PC-3 (cell line): Measurements from ENCODE around the gene MAST4. TPM values are rescaled to one million over a fixed set of nuclear protein-coding genes. Genes with fewer than 3 reads are reported as not detected.
A peak's percentile ranks its signal among the peaks of the same experiment; 100 is the strongest.

Experiments used
- ATAC-seq: fragments of 200-7000 bp; cut with Tn5 transposase; 2 replicates; pipeline ENCODE4 v1.9.1; 2020; ENCODE audit warnings: mild to moderate bottlenecking, moderate library complexity
- BruUV-seq: library from RNA; stranded (reverse); fragments of 400-500 nt; replicated peaks from 2 replicates; lab custom pipeline; 2021; lab: Mats Ljungman, UMichigan
- CTCF ChIA-PET: fragments of 300-600 bp; sonication (Branson Sonifier 250); formaldehyde crosslinking; loops from one replicate; lab custom pipeline; 2022; ENCODE audit warnings: antibody characterized with exemption; lab: Charles Lee
- POLR2A ChIA-PET: fragments of 300-600 bp; sonication (Branson Sonifier 250); formaldehyde crosslinking; loops from one replicate; lab custom pipeline; 2022; ENCODE audit warnings: antibody characterized with exemption; ENCODE audit not compliant: unreplicated experiment; lab: Charles Lee
- DNase-seq: peaks from one replicate; pipeline ENCODE4 v3.0.0-alpha.2; 2015
- H2AFZ ChIP-seq: fragments of 300-600 bp; sonication (generic); 2 replicates; pipeline ENCODE4 v1.6.0; 2016; ENCODE audit warnings: antibody characterized with exemption, low read length
- H3F3A ChIP-seq: fragments of 300-600 bp; sonication (generic); one replicate; pipeline ENCODE4 v1.6.0; 2017; ENCODE audit warnings: antibody characterized with exemption, low read length, control low read depth, mild to moderate bottlenecking; ENCODE audit not compliant: unreplicated experiment
- H3K27ac ChIP-seq: fragments of 300-600 bp; sonication (generic); 2 replicates; pipeline ENCODE4 v1.5.1; 2016; ENCODE audit warnings: mild to moderate bottlenecking, low read length
- H3K27me3 ChIP-seq: fragments of 300-600 bp; sonication (generic); 2 replicates; pipeline ENCODE4 v1.6.1; 2016; ENCODE audit warnings: low read length, mixed read lengths
- H3K36me3 ChIP-seq: fragments of 300-600 bp; sonication (generic); 2 replicates; pipeline ENCODE4 v1.6.1; 2016; ENCODE audit warnings: low read depth, mixed run types, low read length, mixed read lengths
- H3K4me1 ChIP-seq: fragments of 300-600 bp; sonication (generic); 2 replicates; pipeline ENCODE4 v1.5.1; 2016; ENCODE audit warnings: low read length; ENCODE audit not compliant: insufficient read depth
- H3K4me2 ChIP-seq: fragments of 300-600 bp; sonication (generic); 2 replicates; pipeline ENCODE4 v1.6.0; 2016; ENCODE audit warnings: low read length
- H3K4me3 ChIP-seq: fragments of 300-600 bp; sonication (generic); 2 replicates; pipeline ENCODE4 v1.5.1; 2016; ENCODE audit warnings: mild to moderate bottlenecking, low read length, mixed read lengths
- H3K79me2 ChIP-seq: fragments of 300-600 bp; sonication (generic); 2 replicates; pipeline ENCODE4 v1.6.1; 2017; ENCODE audit warnings: low read length, mixed read lengths
- H3K9ac ChIP-seq: fragments of 300-600 bp; sonication (generic); 2 replicates; pipeline ENCODE4 v1.6.0; 2016; ENCODE audit warnings: mild to moderate bottlenecking, low read length
- H3K9me2 ChIP-seq: fragments of 300-600 bp; sonication (generic); replicated peaks from 2 replicates; pipeline ENCODE4 v1.6.1; 2016; ENCODE audit warnings: mixed run types, low read length, mixed read lengths
- H3K9me3 ChIP-seq: fragments of 300-600 bp; sonication (generic); 2 replicates; pipeline ENCODE4 v1.6.1; 2016; ENCODE audit warnings: low read length, mixed read lengths
- H4K20me1 ChIP-seq: fragments of 300-600 bp; sonication (generic); 2 replicates; pipeline ENCODE4 v1.6.1; 2016; ENCODE audit warnings: low read length, mixed read lengths
- EZH2 ChIP-seq: fragments of 300-600 bp; sonication (generic); IDR thresholded peaks from one replicate; pipeline ENCODE4 v1.6.1; 2017; ENCODE audit warnings: antibody characterized with exemption, mild to moderate bottlenecking, low read length; ENCODE audit not compliant: unreplicated experiment
- EZH2phosphoT487 ChIP-seq: fragments of 300-600 bp; sonication (generic); IDR thresholded peaks from 2 replicates; pipeline ENCODE4 v1.6.1; 2018; ENCODE audit warnings: mild to moderate bottlenecking, antibody characterized with exemption, low read length, borderline replicate concordance
- intact Hi-C: fragments of 100-400 bp; cut with micrococcal nuclease; formaldehyde crosslinking; loops from 2 replicates; pipeline ENCODE4 v1.9.0; 2023
- total RNA-seq: library from RNA; depleted of rRNA; stranded (reverse); fragments of >200 nt; gene quantifications from 2 replicates; pipeline ENCODE4 v1.2.3, GENCODE V29; 2014
- TF ChIP-seq, protein P1 (sequence below): fragments of 300-600 bp; sonication (generic); conservative IDR thresholded peaks from 2 replicates; pipeline ENCODE4 v1.5.1; 2017; ENCODE audit warnings: antibody characterized with exemption, low read depth, mild to moderate bottlenecking, low read length

MAST4 gene
- total RNA-seq, 1 experiment from 2014 or later = 7.9 TPM

DNA sequence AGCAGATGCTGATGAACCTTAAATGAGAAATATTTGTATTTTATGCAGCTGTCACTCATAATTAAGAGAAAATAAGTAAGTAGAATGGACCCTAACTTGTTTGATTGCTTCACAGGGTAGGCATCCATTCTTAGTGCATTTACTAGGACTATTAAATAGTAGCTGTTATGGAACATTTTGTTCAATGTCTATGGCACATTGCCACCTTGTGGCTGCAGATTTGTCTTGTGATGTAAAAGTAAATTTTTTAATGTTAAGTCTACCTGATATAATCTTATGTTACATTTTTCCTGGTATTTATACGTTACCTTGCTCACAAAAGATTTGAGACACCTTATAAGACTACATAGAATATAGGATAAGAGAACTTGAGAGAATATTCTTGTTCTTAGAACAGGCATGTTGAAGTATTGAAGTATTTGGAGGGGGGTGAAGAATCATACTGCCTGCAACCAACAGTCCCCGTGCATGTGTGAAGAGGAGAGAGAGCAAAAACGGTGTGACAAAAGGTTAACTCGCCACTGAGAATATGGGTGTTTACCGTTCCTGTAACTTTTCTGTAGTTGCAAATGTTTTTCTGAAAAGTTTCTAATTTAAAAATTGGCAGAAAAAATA is 161.1 kb downstream of the MAST4 start:
- DNase-seq (peak; percentile 42), ATAC-seq (0 out of 2 replicates have a peak, but pooled peaks have one; percentile 27)
- Histone ChIP-seq H3F3A (no peaks in the 10 kb centered on the region), H3K27ac (no peak overlapping the region), H2AFZ (no peak overlapping the region), H3K9me3 (no peaks in the 10 kb centered on the region), H3K27me3 (0 out of 2 replicates have a peak, but pooled peaks cover 5% of the 10 kb centered on the region), H3K79me2 (no peaks in the 10 kb centered on the region), H3K4me1 (no peaks in the 10 kb centered on the region), H4K20me1 (no peaks in the 10 kb centered on the region), H3K36me3 (no peaks in the 10 kb centered on the region), H3K9ac (no peak overlapping the region), H3K4me3 (no peak overlapping the region), H3K9me2 (no peaks in the 10 kb centered on the region), H3K4me2 (no peak overlapping the region)
- intact Hi-C loops = loop anchor here (2.0 kb wide), 1 partner anchor 451 kb away; no protein-coding TSS in a partner anchor
- POLR2A ChIA-PET = no interaction called here
- CTCF ChIA-PET = no interaction called here
- no TSS peak for BruUV-seq
- TF ChIP-seq EZH2phosphoT487 (no peak), EZH2 (no peak)
- TF ChIP-seq, protein P1, sequence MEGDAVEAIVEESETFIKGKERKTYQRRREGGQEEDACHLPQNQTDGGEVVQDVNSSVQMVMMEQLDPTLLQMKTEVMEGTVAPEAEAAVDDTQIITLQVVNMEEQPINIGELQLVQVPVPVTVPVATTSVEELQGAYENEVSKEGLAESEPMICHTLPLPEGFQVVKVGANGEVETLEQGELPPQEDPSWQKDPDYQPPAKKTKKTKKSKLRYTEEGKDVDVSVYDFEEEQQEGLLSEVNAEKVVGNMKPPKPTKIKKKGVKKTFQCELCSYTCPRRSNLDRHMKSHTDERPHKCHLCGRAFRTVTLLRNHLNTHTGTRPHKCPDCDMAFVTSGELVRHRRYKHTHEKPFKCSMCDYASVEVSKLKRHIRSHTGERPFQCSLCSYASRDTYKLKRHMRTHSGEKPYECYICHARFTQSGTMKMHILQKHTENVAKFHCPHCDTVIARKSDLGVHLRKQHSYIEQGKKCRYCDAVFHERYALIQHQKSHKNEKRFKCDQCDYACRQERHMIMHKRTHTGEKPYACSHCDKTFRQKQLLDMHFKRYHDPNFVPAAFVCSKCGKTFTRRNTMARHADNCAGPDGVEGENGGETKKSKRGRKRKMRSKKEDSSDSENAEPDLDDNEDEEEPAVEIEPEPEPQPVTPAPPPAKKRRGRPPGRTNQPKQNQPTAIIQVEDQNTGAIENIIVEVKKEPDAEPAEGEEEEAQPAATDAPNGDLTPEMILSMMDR = peak; percentile 53

DNA sequence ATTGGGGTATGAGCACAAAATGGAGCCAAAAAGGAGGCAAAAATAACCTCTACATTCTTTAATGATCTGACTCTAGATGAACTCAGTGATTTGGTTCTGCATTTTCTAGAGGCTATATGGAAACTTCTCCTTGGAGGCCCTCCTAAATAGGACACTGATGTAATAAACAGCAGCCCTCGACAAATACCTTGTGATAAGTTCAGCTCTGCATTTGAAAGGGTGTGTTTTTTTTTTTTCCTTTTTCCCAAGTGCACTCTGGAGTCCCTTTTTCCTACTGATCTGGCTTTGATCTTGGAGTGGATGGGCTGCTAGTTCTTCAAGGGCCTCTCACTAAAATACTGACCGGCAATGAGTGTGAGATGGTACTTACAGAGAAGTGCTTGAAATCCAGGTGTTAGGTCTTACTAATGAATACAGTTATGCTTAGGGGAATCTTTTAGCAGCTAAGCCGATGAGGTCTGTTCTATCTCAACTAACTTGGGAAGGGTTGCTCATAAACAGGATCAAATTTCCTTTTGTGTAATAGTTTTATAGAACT is 161.7 kb downstream of the MAST4 start:
- Histone ChIP-seq H3K36me3 (no peaks in the 10 kb centered on the region), H3K9me2 (no peaks in the 10 kb centered on the region), H3K27me3 (0 out of 2 replicates have a peak, but pooled peaks cover 5% of the 10 kb centered on the region), H3K27ac (no peak overlapping the region), H4K20me1 (no peaks in the 10 kb centered on the region), H3K4me2 (no peak overlapping the region), H3K9me3 (no peaks in the 10 kb centered on the region), H3K4me3 (no peak overlapping the region), H2AFZ (no peak overlapping the region), H3K4me1 (no peaks in the 10 kb centered on the region), H3F3A (no peaks in the 10 kb centered on the region), H3K9ac (no peak overlapping the region), H3K79me2 (no peaks in the 10 kb centered on the region)
- ChIA-PET POLR2A (no interaction called here), CTCF (no interaction called here)
- ATAC-seq (no peak), DNase-seq (no peak)
- no TSS peak for BruUV-seq
- intact Hi-C loops = loop anchor here (2.0 kb wide), 1 partner anchor 451 kb away; no protein-coding TSS in a partner anchor
- no peak for TF ChIP-seq EZH2phosphoT487
- TF ChIP-seq, protein P1 = no peak
- no peak for TF ChIP-seq EZH2
